BJ (cell line): ENCODE results near the gene PRSS16. TPM values are rescaled to one million over a fixed set of nuclear protein-coding genes. Genes with fewer than 3 reads are reported as not detected.
"Not testable (repeated sequence)": the region's sequence is repeated elsewhere in the genome, so short reads cannot be mapped to it uniquely, and the experiment has no call there.

Experiments
- CTCF ChIA-PET: fragments of 350-600 bp; formaldehyde crosslinking; extraction: SDS; loops from one replicate; lab custom pipeline; 2021; ENCODE audit warnings: antibody characterized with exemption, inconsistent platforms; lab: Yijun Ruan, JAX
- POLR2A ChIA-PET: fragments of 300-600 bp; sonication (Branson Sonifier 250); formaldehyde crosslinking; extraction: SDS; loops from one replicate; lab custom pipeline; 2021; ENCODE audit warnings: antibody characterized with exemption; lab: Charles Lee
- DNase-seq: peaks from one replicate; pipeline ENCODE4 v3.0.0-alpha.2; 2011; ENCODE audit warnings: low read depth
- H3K27me3 ChIP-seq: 2 replicates; pipeline ENCODE4 v1.6.0; 2011; ENCODE audit warnings: low read length; ENCODE audit not compliant: control insufficient read depth, insufficient read depth
- H3K36me3 ChIP-seq: 2 replicates; pipeline ENCODE4 v1.5.1; 2011; ENCODE audit warnings: low read length; ENCODE audit not compliant: control insufficient read depth, insufficient read depth
- H3K4me3 ChIP-seq: 2 replicates; pipeline ENCODE4 v1.5.1; 2011; ENCODE audit warnings: low read depth, mild to moderate bottlenecking, control low read depth, low read length
- polyA plus RNA-seq: library from polyadenylated mRNA; depleted of rRNA; stranded (reverse); fragments of >200 nt; gene quantifications from 2 replicates; pipeline ENCODE4 v1.2.3, GENCODE V29; 2011
- TF ChIP-seq, protein P1 (sequence below): IDR thresholded peaks from 2 replicates; pipeline ENCODE4 v1.5.1; 2011; ENCODE audit warnings: low read depth, mild to moderate bottlenecking, control low read depth, inconsistent platforms, low read length, moderate library complexity; ENCODE audit not compliant: insufficient read depth

The PRSS16 gene
- polyA plus RNA-seq, 1 experiment: 0.23 TPM

DNA sequence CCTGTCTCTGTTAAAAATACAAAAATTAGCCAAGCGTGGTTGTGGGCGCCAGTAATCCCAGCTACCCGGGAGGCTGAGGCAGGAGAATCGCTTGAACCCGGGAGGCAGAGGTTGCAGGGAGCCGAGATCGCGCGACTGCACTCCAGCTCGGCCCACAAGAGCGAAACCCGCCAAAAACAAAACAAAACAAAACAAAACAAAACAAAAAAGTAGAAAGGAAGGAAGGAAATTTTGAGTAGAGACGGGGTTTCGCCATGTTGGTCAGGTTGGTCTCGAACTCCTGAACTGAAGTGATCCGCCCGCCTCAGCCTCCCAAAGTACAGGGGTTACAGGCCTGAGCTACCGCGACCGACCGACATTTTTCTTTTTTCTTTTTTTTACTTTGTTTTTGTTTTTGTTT lies 30.6 kb upstream of the PRSS16 start:
- TF ChIP-seq, protein P1, sequence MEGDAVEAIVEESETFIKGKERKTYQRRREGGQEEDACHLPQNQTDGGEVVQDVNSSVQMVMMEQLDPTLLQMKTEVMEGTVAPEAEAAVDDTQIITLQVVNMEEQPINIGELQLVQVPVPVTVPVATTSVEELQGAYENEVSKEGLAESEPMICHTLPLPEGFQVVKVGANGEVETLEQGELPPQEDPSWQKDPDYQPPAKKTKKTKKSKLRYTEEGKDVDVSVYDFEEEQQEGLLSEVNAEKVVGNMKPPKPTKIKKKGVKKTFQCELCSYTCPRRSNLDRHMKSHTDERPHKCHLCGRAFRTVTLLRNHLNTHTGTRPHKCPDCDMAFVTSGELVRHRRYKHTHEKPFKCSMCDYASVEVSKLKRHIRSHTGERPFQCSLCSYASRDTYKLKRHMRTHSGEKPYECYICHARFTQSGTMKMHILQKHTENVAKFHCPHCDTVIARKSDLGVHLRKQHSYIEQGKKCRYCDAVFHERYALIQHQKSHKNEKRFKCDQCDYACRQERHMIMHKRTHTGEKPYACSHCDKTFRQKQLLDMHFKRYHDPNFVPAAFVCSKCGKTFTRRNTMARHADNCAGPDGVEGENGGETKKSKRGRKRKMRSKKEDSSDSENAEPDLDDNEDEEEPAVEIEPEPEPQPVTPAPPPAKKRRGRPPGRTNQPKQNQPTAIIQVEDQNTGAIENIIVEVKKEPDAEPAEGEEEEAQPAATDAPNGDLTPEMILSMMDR: no peak
- ChIA-PET POLR2A (no interaction called here), CTCF (interaction anchor here (1.0 to 1.3 kb wide), 2 partner anchors 9 to 90 kb away, joined by 3 to 5 read pairs; no protein-coding TSS in a partner anchor)
- Histone ChIP-seq H3K36me3 (no peaks in the 10 kb centered on the region), H3K4me3 (no peak overlapping the region), H3K27me3 (no peaks in the 10 kb centered on the region)
- no peak for DNase-seq

DNA sequence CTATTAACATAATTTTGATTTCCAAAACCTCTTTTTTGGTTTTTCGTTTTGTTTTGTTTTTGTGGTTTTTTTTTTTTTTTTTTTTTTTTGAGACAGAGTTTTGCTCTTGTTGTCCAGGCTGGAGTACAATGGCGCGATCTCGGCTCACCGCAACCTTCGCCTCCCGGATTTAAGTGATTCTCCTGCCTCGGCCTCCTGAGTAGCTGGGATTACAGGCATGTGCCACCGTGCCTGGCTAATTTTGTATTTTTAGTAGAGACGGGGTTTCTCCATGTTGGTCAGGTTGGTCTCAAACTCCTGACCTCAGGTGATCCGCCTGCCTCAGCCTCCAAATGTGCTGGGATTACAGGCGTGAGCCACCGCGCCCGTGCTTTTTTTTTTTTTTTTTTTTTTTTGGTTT lies 24.5 kb upstream of the PRSS16 start:
- H3K36me3 ChIP-seq, H3K27me3 ChIP-seq, CTCF ChIA-PET, POLR2A ChIA-PET, H3K4me3 ChIP-seq, DNase-seq: not testable (repeated sequence)

DNA sequence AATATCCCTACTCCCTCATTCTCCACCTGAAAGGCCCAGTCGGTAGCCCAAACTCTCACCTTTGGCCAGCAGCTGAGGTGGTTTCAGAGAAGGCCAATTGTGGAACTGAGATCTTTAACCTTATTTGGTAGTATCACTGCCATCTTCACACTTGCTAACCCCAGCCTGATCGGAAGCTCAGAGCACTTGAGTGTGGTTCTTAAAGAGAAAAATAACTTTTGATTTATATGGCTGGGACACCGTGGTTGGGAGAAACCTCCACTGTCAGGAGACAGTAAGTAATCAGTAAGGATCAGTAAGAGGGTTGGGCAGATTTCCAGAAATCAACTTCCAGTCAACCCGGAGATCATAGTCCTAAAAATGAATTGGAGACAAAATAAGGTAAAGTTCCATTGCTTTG lies 22.8 kb upstream of the PRSS16 start:
- ChIA-PET CTCF (no interaction called here), POLR2A (no interaction called here)
- no peak for DNase-seq
- Histone ChIP-seq H3K27me3 (no peaks in the 10 kb centered on the region), H3K36me3 (no peaks in the 10 kb centered on the region), H3K4me3 (no peak overlapping the region)
- TF ChIP-seq, protein P1: no peak

DNA sequence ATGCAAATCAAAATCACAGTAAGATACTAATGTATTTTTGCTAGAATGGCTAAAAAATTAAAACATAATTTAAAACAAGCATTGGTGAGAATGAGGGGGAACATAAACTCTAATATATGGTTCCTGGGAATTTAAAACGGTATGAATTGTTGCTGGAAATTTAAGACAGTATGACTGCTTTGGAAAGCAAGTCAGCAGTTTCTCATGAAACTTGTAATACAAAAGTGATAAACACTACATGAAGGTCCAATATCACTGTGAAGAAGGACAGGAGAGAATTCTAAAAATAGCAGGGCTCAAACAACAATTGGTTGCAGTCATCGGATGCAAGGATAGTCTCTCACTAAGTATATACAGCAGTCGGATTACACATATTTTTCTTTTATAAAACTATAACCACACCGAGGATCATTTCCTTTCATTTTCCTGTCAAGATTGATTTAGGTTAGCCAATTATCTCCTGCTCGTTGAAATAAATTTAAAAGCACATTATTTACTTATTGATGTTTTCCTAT lies 18.5 kb upstream of the PRSS16 start:
- TF ChIP-seq, protein P1: no peak
- no peak for DNase-seq
- CTCF ChIA-PET: no interaction called here
- Histone ChIP-seq H3K27me3 (no peaks in the 10 kb centered on the region), H3K4me3 (no peak overlapping the region), H3K36me3 (no peaks in the 10 kb centered on the region)
- POLR2A ChIA-PET: no interaction called here

DNA sequence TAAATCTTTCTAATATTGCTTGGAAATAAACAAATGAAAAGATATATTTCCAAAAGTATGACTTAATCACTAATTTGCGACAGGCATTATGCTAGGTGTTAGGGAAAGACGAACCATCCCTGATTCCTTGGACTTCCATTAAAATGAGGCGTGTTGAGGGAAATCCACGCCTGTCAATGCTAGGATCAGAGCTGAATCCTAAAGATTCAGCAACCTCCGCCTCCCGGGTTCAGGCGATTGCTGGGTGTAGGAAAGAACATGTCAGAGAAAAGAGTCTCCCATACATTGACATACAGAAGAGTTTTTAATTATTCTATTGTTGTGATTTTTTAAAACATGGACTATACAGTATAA lies 16.8 kb upstream of the PRSS16 start:
- CTCF ChIA-PET: interaction anchor here (1.7 kb wide), 1 partner anchor 42 kb away, joined by 3 read pairs; no protein-coding TSS in a partner anchor
- TF ChIP-seq, protein P1: no peak
- Histone ChIP-seq H3K27me3 (no peaks in the 10 kb centered on the region), H3K4me3 (no peak overlapping the region), H3K36me3 (no peaks in the 10 kb centered on the region)
- POLR2A ChIA-PET: no interaction called here
- DNase-seq: no peak

DNA sequence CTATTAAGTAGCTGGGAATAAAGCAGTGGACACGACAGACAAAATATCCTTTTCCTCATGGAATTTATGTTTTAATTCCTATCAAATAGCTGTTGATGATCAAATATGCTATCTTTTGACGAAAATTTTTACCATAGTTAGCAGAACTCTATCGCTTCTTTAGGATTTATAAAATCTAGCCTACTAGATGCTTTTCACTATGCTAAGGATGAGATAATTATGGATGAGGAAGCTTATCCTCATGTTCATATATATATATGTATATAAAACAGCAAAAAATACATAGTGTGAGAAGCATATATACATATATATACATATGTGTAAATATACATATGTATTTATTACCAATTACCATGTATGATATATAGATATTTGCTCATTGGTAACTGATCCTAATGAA lies 12.9 kb upstream of the PRSS16 start:
- TF ChIP-seq, protein P1: no peak
- no peaks in the 10 kb centered on the region for H3K36me3 ChIP-seq
- ChIA-PET POLR2A (no interaction called here), CTCF (no interaction called here)
- H3K4me3 ChIP-seq: no peak overlapping the region
- DNase-seq: no peak
- H3K27me3 ChIP-seq: no peaks in the 10 kb centered on the region
